ENCODE measurements around the gene NOTCH3.

- TF ChIP-seq CTCF (IDR thresholded peaks at IDR 0.05; ENCODE audit: low read length) (no peak), EZH2 (IDR thresholded peaks at IDR 0.05; ENCODE audit: borderline replicate concordance, low read length) (no peak)
Observed at GRCh38 chr19:15144046-15144646, 56.6 kb downstream of the NOTCH3 start.
